GM18517 (cell line): ENCODE results near the gene PRSS57.

Experiments
- ATAC-seq: cut with Tn5 transposase; IDR thresholded peaks from one replicate; pipeline ENCODE4 v1.9.1; 2021; ENCODE audit warnings: mild to moderate bottlenecking, moderate library complexity; ENCODE audit not compliant: unreplicated experiment

The PRSS57 gene

GRCh38 chr19:639253-640160 lies 55.7 kb downstream of the PRSS57 start, which contains the start of gene FGF22:
Gene FGF22 (plus strand): TSS chr19:639879. CDS start chr19:639926, 47 bp downstream.
- no peak for ATAC-seq

- ATAC-seq = no peak
Measured at GRCh38 chr19:638906-639252, 56.4 kb downstream of the PRSS57 start.
